HepG2 (cell line): ENCODE measurements around the gene SRP14. TPM values are rescaled to one million over a fixed set of nuclear protein-coding genes. Genes with fewer than 3 reads are reported as not detected.
A peak's percentile ranks its signal among the peaks of the same experiment; 100 is the strongest.

Experiments
- ATAD3A ChIP-seq: sonication (generic); formaldehyde crosslinking; IDR thresholded peaks from 2 replicates; pipeline ENCODE4 v1.4.0; 2020; ENCODE audit warnings: missing genetic modification reagents
- ATF4 ChIP-seq, 2 experiments: fragments of 450-650 bp in 1 of 2; sonication (generic) in 1 of 2; formaldehyde crosslinking; IDR thresholded peaks; 2 replicates each; pipeline versions ENCODE4 v1.5.0 to v1.8.0; 2020 to 2022; ENCODE audit warnings: mild to moderate bottlenecking in 1 of 2, missing genetic modification reagents in 1 of 2
- DDIT3 ChIP-seq: sonication (generic); formaldehyde crosslinking; IDR thresholded peaks from 2 replicates; pipeline ENCODE4 v1.4.0; 2020; ENCODE audit warnings: mild to moderate bottlenecking, missing genetic modification reagents
- HMGXB4 ChIP-seq, 2 experiments: sonication (generic) in 1 of 2; formaldehyde crosslinking in 1 of 2; IDR thresholded peaks; 2 replicates each; pipeline versions ENCODE4 v1.4.0 to v1.6.1; 2018 to 2020; ENCODE audit warnings: missing genetic modification reagents in 2 of 2, borderline replicate concordance in 1 of 2, low read depth in 1 of 2, mild to moderate bottlenecking in 1 of 2, missing biosample characterization in 1 of 2
- HNRNPL ChIP-seq: fragments of 200-400 bp; formaldehyde crosslinking; IDR thresholded peaks from 2 replicates; pipeline ENCODE4 v1.6.1; 2017; ENCODE audit warnings: mild to moderate bottlenecking, low read depth, low read length
- HOXA9 ChIP-seq: sonication (generic); formaldehyde crosslinking; IDR thresholded peaks from 2 replicates; pipeline ENCODE4 v1.8.1; 2022; ENCODE audit warnings: missing genetic modification reagents, mild to moderate bottlenecking, moderate library complexity, borderline replicate concordance
- ISX ChIP-seq: sonication (generic); formaldehyde crosslinking; conservative IDR thresholded peaks from 2 replicates; pipeline ENCODE4 v1.5.0; 2020; ENCODE audit warnings: missing genetic modification reagents
- KDM5A ChIP-seq: fragments of 200-600 bp; sonication (generic); IDR thresholded peaks from 2 replicates; pipeline ENCODE4 v1.7.0; 2018; ENCODE audit warnings: antibody characterized with exemption, mild to moderate bottlenecking, low read length, borderline replicate concordance
- LCORL ChIP-seq, 2 experiments: fragments of 450-650 bp in 1 of 2; sonication (generic) in 1 of 2; formaldehyde crosslinking in 1 of 2; IDR thresholded peaks; 2 replicates each; pipeline versions ENCODE4 v1.5.0 to v1.6.1; 2017 to 2020; ENCODE audit warnings: antibody characterized with exemption in 1 of 2, missing genetic modification reagents in 1 of 2
- NONO ChIP-seq, 2 experiments: fragments of 450-650 bp in 1 of 2; sonication (generic) in 1 of 2; formaldehyde crosslinking in 1 of 2; IDR thresholded peaks in 1 of 2; conservative IDR thresholded peaks in 1 of 2; 2 replicates each; pipeline versions ENCODE4 v1.6.1 to v1.8.0; 2017 to 2022; ENCODE audit warnings: mild to moderate bottlenecking in 1 of 2, missing genetic modification reagents in 1 of 2, moderate library complexity in 1 of 2
- POGK ChIP-seq: sonication (generic); formaldehyde crosslinking; conservative IDR thresholded peaks from 2 replicates; pipeline ENCODE4 v1.8.0; 2022; ENCODE audit warnings: mild to moderate bottlenecking, moderate library complexity, missing genetic modification reagents
- POLR2AphosphoS2 ChIP-seq: IDR thresholded peaks from 2 replicates; pipeline ENCODE4 v1.6.1; 2011; ENCODE audit warnings: low read depth, low read length, improper control_type of control experiment
- SMARCC2 ChIP-seq: fragments of 450-650 bp; IDR thresholded peaks from 2 replicates; pipeline ENCODE4 v1.6.1; 2017; ENCODE audit warnings: antibody characterized with exemption, mild to moderate bottlenecking
- ZIK1 ChIP-seq: sonication (generic); formaldehyde crosslinking; IDR thresholded peaks from 2 replicates; pipeline ENCODE4 v1.5.0; 2020; ENCODE audit warnings: mild to moderate bottlenecking, low read depth, missing genetic modification reagents, borderline replicate concordance
- ZNF18 ChIP-seq: sonication (generic); formaldehyde crosslinking; IDR thresholded peaks from 2 replicates; pipeline ENCODE4 v1.8.0; 2022; ENCODE audit warnings: mild to moderate bottlenecking, missing genetic modification reagents; ENCODE audit not compliant: insufficient replicate concordance
- ZNF24 ChIP-seq: fragments of 450-650 bp; IDR thresholded peaks from 2 replicates; pipeline ENCODE4 v1.6.1; 2017; ENCODE audit warnings: antibody characterized with exemption, mild to moderate bottlenecking
- ZNF558 ChIP-seq: sonication (generic); formaldehyde crosslinking; IDR thresholded peaks from 2 replicates; pipeline ENCODE4 v1.9.0; 2022; ENCODE audit warnings: mild to moderate bottlenecking, missing genetic modification reagents, borderline replicate concordance
- ZNF598 ChIP-seq: sonication (generic); formaldehyde crosslinking; IDR thresholded peaks from 2 replicates; pipeline ENCODE4 v1.5.1; 2020; ENCODE audit warnings: mild to moderate bottlenecking, missing genetic modification reagents, borderline replicate concordance
- ZNF747 ChIP-seq: sonication (generic); formaldehyde crosslinking; IDR thresholded peaks from 2 replicates; pipeline ENCODE4 v1.8.1; 2023; ENCODE audit warnings: missing genetic modification reagents, mild to moderate bottlenecking, borderline replicate concordance
- polyA plus RNA-seq, 8 experiments: library from polyadenylated mRNA; depleted of rRNA in 3 of 8; stranded (reverse) in 7 of 8; unstranded in 1 of 8; fragments of >200 nt; fragmentation: Illumina TruSeq in 4 of 8; extraction: Trizol in 4 of 8; gene quantifications; 2 replicates each; pipeline versions ENCODE4 v1.2.1 to v1.2.3, GENCODE V29; 2011 to 2016; ENCODE audit warnings: low read depth in 4 of 8, missing spikeins in 1 of 8, mixed read lengths in 1 of 8; ENCODE audit not compliant: insufficient read depth in 1 of 8
- total RNA-seq, 5 experiments: library from RNA; depleted of rRNA; stranded (reverse); fragments of >200 nt; fragmentation: Illumina TruSeq; extraction: Trizol; gene quantifications; 2 replicates each; pipeline ENCODE4 v1.2.3, GENCODE V29; 2016; ENCODE audit warnings: low read depth in 1 of 5

The SRP14 gene
- total and polyA plus RNA-seq, 2 of the 13 experiments (the other 11 are each of a cell fraction or from before 2014, with no cell fraction given) = 208 to 356 TPM

GRCh38 chr15:40069178-40070165 is 30.5 kb upstream of the SRP14 start (continued):
- TF ChIP-seq ATF4 (CRISPR knock-in tag; IDR thresholded peaks at IDR 0.05) = no peak
- no peak for TF ChIP-seq KDM5A
- no peak for TF ChIP-seq LCORL (IDR thresholded peaks at IDR 0.05)
- no peak for TF ChIP-seq LCORL (CRISPR knock-in tag; IDR thresholded peaks at IDR 0.05)
- no peak for TF ChIP-seq ATAD3A (CRISPR knock-in tag)
- TF ChIP-seq NONO (IDR thresholded peaks at IDR 0.05) = no peak
- no peak for TF ChIP-seq NONO (CRISPR knock-in tag; conservative IDR thresholded peaks at IDR 0.05)
- peak; percentile 25; the same call in 1 of the 2 replicates for TF ChIP-seq ZIK1 (CRISPR knock-in tag)
- no peak for TF ChIP-seq ZNF747 (CRISPR knock-in tag)
- TF ChIP-seq DDIT3 (CRISPR knock-in tag) = no peak
- TF ChIP-seq HMGXB4 (CRISPR knock-in tag; IDR thresholded peaks at IDR 0.05; ENCODE audit: borderline replicate concordance in 1 of 2, low read depth in 1 of 2) = peak; percentile 60 to 61; a peak in 3 of 4 replicates
- no peak for TF ChIP-seq ZNF598 (CRISPR knock-in tag)
- TF ChIP-seq POLR2AphosphoS2 = no peak
- TF ChIP-seq ZNF24 = no peak
- no peak for TF ChIP-seq SMARCC2
- TF ChIP-seq ZNF558 = no peak
- peak; percentile 99 for TF ChIP-seq HNRNPL
- TF ChIP-seq POGK = no peak
- no peak for TF ChIP-seq ISX (CRISPR knock-in tag)
- no peak for TF ChIP-seq HOXA9 (CRISPR knock-in tag)
- TF ChIP-seq ZNF18 = no peak
